AG10803 (cell line): Measurements from ENCODE around the gene NOP10.

ENCODE experiments used
- DNase-seq: peaks from one replicate; pipeline ENCODE4 v3.0.0; 2010; ENCODE audit warnings: low read depth
- H3K4me3 ChIP-seq: 2 replicates; pipeline ENCODE4 v1.5.1; 2011; ENCODE audit warnings: mild to moderate bottlenecking, low read length, control low read depth
- CTCF ChIP-seq: conservative IDR thresholded peaks from 2 replicates; pipeline ENCODE4 v1.5.1; 2011; ENCODE audit warnings: mild to moderate bottlenecking, low read length, control low read depth, inconsistent platforms

NOP10 gene

DNA sequence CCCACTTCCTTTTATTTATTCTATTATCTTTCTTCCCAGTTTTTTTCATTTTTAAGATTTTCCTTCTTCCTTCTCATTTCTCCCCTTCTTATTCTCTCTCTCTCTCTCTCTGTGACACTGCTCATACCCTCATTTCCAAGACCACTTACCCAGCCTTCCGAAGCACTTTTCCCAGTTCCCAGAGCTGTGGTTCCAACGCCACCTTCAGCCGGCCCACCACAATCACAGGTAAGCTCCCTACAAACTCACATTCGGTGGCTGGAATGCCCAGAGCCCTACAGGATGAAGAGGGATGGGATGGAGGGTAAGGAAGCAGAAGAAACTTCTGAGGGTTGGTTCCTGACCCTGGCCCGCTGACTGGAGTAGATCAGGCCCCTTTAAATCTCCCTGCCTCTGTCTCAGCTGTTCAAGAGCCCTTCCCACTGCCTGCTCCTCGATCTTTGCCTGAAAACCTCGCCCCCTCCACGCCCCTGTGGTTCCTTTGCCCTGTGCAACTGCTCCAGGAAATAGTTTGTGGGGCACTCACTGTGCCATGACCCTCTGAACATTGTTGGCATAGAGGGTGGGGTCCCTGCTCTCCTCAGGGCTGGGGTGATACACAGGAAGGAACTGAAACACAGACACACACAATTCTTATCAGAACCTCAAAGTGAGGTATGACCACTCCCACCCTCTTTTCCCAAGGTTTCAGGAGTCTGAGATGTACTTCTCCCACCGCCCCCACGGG lies 19.3 kb upstream of the NOP10 start:
- DNase-seq: no peak
- no peak for TF ChIP-seq CTCF
- H3K4me3 ChIP-seq: no peak overlapping the region

- no peak for TF ChIP-seq CTCF
- DNase-seq: no peak
- H3K4me3 ChIP-seq: no peak overlapping the region
Observed at GRCh38 chr15:34361278-34361677, 18.3 kb upstream of the NOP10 start.

DNA sequence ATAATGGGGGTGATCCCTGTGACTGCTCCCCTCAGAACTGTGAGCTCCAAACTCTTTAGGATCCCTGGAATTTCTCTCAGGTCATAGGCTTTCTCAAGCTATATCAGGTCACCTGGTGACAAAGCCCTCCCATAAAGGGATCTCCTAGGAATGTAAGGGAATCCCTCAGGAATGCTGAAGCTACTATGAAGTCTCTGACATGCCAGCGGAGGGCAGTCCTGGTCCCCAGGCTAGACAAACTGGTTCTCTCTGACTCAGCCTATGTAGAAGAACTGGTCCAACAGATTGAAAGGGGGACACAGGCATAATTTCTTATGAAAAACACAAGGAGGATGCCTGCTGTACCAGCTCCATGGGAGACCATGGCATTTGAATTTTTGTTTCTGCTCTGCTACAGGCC lies 17.4 kb upstream of the NOP10 start:
- no peak for TF ChIP-seq CTCF
- no peak overlapping the region for H3K4me3 ChIP-seq
- no peak for DNase-seq

DNA sequence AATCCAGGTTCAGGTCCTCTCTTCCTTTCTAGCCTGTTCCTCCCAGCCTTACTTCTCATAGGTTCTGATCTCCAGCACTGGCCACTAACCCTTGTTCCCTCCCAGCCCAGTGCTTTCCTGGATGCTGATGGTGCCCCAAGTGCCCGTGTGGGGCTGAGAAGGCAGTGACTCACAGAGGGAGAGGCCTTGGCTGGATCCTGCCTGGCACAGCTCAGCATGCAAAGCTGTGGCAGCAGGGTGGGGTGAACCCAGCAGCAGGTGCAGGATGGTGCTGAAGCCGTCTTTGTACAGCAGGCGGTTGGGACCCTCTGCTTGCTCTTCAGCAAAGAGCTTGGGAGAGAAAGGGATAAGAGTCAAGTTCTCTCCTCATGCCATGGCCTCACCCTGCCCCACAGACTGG lies 16.5 kb upstream of the NOP10 start:
- TF ChIP-seq CTCF: no peak
- no peak overlapping the region for H3K4me3 ChIP-seq
- DNase-seq: no peak

DNA sequence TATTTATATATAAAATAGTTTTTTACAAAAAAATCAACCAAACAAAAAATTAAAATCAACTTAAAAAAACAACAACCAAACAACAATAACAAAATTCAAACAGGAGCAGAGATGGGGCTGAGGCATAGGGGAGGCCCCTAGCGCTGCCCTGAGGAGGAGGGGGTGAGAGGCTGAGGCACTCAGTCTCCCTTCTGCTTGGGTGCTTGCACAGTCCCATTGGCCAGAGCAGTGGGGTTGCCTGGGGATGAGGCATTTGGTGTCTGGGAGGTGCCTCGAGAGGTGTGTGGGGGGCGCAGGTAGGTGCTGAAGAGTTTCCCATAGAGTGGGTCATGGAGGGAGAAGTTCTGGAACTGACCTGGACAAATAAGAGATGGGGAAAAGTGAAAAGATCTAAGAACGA lies 16.0 kb upstream of the NOP10 start:
- no peak for TF ChIP-seq CTCF
- no peak overlapping the region for H3K4me3 ChIP-seq
- DNase-seq: no peak

GRCh38 chr15:34358367-34358766 lies 15.4 kb upstream of the NOP10 start:
- H3K4me3 ChIP-seq: no peak overlapping the region
- TF ChIP-seq CTCF: no peak
- no peak for DNase-seq

GRCh38 chr15:34357653-34358052 lies 14.7 kb upstream of the NOP10 start:
- H3K4me3 ChIP-seq: no peak overlapping the region
- no peak for DNase-seq
- no peak for TF ChIP-seq CTCF
